Measurements from ENCODE around the gene OR7D2.

OR7D2 gene

DNA sequence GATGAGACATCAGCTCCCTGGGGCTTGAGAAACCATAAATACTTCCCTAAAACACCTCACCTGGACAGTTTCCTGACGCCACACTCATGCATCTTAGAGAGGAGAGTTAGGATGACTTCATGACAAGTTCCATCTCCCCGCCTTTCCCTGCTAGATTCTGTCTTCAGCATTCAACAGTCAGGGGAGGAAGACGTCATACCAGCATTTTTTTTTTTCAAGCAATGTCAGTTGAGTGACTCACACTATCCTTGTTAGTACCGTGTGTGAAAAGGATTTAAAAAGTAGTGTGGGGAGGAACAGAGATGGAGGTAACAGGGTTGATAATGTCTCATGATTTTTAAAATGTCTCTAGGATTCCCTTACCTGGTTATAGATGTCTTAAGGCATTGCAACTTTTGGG is at the start of gene OR7D2:
Gene OR7D2, plus strand, starts transcription at position 79 of the 400 bp plus-strand sequence. CDS start 6,803 bp downstream, outside the sequence.
- no peak for FAIRE-seq
- no peak for DNase-seq (ENCODE audit: insufficient read length, low spot score)

- no peak for FAIRE-seq
- DNase-seq (ENCODE audit: insufficient read length, low spot score), result no peak
Measured at GRCh38 chr19:9130965-9131364, 47.8 kb upstream of the OR7D2 start.

DNA sequence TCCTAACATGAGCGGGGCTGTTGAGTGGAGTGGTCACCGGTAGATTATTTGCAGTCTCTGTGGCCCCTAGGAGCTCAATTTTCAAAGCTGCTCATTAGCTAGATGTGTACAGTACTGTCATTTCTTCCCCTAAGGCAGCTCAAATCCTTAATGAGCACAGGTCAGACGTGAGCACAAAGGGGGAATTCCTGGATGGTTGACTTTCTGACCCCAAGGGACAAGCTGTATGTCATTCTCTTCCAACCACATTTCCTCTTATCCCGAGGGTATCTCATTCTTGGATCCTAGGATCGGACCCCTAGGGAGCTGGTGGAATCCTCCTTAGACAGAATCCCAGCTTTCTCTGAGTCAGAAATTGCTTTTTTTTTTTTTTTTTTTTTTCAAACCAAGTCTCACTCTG is 46.4 kb upstream of the OR7D2 start:
- DNase-seq (ENCODE audit: insufficient read length, low spot score), result no peak

DNA sequence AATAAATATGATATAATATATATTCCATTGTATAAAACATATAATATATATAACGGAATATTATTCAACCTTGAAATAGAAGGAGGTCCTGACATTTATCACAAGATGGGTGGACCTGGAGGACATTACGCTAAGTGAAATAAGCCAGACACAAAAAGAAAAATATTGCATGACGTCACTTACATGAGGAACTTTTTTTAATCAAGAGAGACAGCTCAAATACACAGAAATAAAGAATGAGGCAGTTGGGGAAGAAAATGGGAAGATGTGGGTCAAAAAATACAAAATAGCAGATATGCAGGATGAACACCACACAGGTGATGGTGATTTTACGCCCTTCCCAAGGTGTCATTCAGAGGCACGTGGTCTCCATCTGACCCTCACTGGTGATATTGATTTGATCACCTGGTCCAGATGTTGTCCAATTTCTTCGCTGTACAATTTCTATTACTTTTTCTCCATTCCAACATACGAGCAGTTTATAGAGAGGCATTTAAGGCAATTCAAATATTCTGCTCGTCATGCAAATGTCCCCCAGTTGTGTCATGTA is 39.1 kb upstream of the OR7D2 start:
- FAIRE-seq, result no peak
- no peak for DNase-seq (ENCODE audit: insufficient read length, low spot score)

More for the DNA sequence above, 46.4 kb upstream of the OR7D2 start:
- FAIRE-seq, result no peak

- DNase-seq (ENCODE audit: insufficient read length, low spot score), result peak; percentile 76
- peak; percentile 97 for FAIRE-seq
Measured at GRCh38 chr19:9140159-9140874, 38.5 kb upstream of the OR7D2 start, which contains the start of gene ZNF317. Gene ZNF317 (plus strand): TSS chr19:9140397. CDS start chr19:9156017, 15,620 bp downstream.

DNA sequence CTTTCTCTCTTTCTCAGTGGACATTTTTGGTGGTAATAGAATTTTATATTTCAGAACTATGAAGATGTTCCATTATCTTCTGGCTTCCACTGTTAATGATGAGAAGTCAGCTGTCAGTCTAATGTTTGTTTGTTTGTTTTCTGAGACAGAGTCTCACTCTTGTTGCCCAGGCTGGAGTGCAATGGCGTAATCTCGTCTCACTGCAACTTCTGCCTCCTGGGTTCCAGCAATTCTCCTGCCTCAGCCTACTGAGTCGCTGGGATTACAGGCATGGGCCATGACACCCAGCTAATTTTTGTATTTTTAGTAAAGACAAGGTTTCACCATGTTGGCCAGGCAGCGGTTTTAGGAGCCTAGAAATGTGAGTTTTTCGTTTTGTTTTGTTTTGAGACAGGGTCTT is 33.9 kb upstream of the OR7D2 start:
- FAIRE-seq, result no peak
- no peak for DNase-seq (ENCODE audit: insufficient read length, low spot score)

DNA sequence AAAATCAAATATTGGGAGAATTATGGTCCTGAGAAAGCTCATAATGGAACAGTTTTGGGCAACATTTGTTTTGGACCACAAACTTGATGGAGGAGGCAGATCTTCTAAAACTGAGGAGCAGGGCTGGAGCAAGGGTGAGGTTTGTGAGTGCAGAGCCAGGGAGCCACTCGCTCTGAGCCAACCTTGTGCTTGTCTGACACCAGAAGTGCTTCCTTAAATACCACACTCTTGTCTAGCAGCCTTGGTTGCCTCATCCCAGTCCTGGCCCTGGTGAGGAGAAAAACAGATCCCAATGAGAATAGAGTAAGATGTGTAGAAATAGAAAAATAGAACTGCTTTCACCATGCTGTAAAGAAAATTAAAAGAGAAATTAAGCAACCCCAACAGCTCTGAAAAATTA is 31.9 kb upstream of the OR7D2 start:
- FAIRE-seq (no peak), DNase-seq (ENCODE audit: insufficient read length, low spot score) (no peak)

- FAIRE-seq, result no peak
Measured at GRCh38 chr19:9148697-9149096, 30.1 kb upstream of the OR7D2 start.

DNA sequence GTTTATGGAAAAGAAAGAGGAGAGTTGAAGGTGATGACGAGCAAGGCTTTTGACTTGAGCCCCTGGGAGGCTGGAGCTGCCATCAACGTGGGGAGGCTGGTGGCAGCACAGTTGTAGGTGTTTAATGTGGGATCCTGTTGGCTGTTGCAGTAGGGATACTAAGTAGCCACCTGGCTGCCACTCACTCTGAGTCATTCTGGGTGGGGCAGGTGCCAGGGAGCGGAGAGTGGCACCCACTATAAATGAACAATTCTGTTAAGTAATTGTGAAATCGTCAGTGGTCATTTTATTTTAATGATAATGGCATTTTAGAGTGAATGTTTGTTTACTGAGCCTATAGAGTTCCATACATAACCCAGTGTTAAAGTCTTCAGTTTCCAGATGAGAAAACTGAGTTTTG is 28.8 kb upstream of the OR7D2 start:
- DNase-seq (ENCODE audit: insufficient read length, low spot score) (no peak), FAIRE-seq (no peak)

More at GRCh38 chr19:9148697-9149096, 30.1 kb upstream of the OR7D2 start:
- no peak for DNase-seq (ENCODE audit: insufficient read length, low spot score)

DNA sequence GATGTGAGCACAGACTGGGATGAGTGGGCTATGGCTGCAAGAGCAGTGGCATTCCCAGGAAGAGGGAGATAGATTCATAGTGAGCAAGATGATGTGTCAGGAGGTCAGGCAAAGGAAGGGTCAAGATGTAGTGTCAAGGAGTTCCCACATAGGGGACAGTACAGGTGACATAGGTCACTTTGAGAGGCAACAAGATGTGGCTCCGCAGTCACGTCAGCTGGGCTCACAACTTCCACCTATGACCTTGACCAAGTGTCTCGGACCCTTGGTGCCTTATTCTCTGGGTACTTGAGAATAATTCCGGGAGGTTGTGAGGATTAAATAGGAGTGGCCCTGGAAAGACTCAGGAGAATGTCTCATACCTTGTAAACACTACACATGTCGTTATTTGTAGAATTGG is 28.1 kb upstream of the OR7D2 start:
- no peak for DNase-seq (ENCODE audit: insufficient read length, low spot score)
- FAIRE-seq, result no peak

GRCh38 chr19:9151367-9151766 is 27.4 kb upstream of the OR7D2 start:
- FAIRE-seq (no peak), DNase-seq (ENCODE audit: insufficient read length, low spot score) (no peak)

DNA sequence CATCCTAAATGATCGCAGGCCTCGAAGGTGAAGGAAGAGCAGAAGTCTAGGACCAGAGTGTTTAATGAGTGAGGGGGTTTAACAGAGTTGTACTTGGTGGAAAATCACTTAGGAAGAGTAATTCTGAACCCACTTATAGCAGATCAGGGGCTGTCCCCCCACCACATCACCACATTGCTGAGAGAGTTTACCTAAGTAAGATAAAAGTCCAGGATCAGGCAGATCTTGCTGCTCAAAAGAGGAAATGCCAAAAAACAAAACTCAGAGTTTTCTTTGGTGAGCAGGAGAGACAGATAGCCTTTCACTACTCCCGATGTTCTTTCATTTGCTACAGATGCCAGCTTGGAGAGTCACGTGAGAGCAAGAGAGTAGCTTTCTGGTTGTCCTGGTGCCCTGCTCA is 23.2 kb upstream of the OR7D2 start:
- FAIRE-seq (no peak), DNase-seq (ENCODE audit: insufficient read length, low spot score) (no peak)

GRCh38 chr19:9156304-9156703 is 22.5 kb upstream of the OR7D2 start:
- DNase-seq (ENCODE audit: insufficient read length, low spot score) (no peak), FAIRE-seq (no peak)

GRCh38 chr19:9159891-9160290 is 18.9 kb upstream of the OR7D2 start:
- DNase-seq (ENCODE audit: insufficient read length, low spot score), result no peak
- no peak for FAIRE-seq

GRCh38 chr19:9161427-9161826 is 17.4 kb upstream of the OR7D2 start:
- FAIRE-seq (no peak), DNase-seq (ENCODE audit: insufficient read length, low spot score) (no peak)

- DNase-seq (ENCODE audit: insufficient read length, low spot score) (no peak), FAIRE-seq (no peak)
Measured at GRCh38 chr19:9165261-9165660, 13.5 kb upstream of the OR7D2 start.

- no peak for FAIRE-seq
- DNase-seq (ENCODE audit: insufficient read length, low spot score), result no peak
Measured at GRCh38 chr19:9166846-9167245, 11.9 kb upstream of the OR7D2 start.

- DNase-seq (ENCODE audit: insufficient read length, low spot score), result no peak
- FAIRE-seq, result no peak
Measured at GRCh38 chr19:9171393-9171991, 7.3 kb upstream of the OR7D2 start.

DNA sequence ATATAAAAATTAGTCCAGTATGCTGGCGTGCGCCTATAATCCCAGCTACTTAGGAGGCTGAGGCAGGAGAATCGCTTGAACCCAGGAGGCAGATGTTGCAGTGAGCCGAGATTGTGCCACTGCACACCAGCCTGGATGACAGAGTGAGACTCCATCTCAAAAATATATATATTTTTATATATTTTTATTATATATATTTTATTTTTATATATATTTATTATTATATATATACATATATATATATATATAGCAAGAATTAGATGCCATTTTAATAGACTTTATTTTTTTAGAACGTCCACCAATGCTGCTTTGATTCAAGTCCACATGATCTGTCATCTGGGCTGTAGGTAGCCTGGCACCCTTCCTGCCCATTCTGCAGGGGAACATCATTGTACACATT is 3.5 kb upstream of the OR7D2 start:
- FAIRE-seq (no peak), DNase-seq (ENCODE audit: insufficient read length, low spot score) (no peak)

DNA sequence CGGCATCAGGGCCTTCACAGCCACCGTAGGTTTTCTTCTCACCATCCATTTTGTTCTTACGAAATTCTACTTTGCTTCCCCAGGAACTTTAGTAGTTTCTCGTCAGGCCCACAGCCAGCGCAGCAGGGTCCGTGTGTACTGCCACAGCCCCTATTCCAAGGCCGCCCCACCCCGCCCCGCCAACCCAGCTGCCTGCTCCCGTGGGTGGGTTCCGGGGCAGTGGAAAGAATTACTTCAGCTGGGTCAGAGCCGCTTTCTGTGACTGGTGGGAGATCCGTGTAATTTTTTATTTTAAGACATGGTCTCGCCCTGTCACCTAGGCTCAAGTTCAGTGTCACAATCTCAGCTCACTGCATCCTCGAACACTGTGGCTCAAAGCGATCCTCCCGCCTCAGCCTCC is 4.2 kb downstream of the OR7D2 start:
- no peak for DNase-seq (ENCODE audit: insufficient read length, low spot score)
- FAIRE-seq, result no peak

GRCh38 chr19:9187191-9187590 is 8.4 kb downstream of the OR7D2 start:
- FAIRE-seq, result no peak
- DNase-seq (ENCODE audit: insufficient read length, low spot score), result no peak

GRCh38 chr19:9189535-9189934 is 10.8 kb downstream of the OR7D2 start:
- no peak for FAIRE-seq
- no peak for DNase-seq (ENCODE audit: insufficient read length, low spot score)

Data from GM19239 (cell line).